ENCODE measurements around the gene NAA50. TPM values are rescaled to one million over a fixed set of nuclear protein-coding genes. Genes with fewer than 3 reads are reported as not detected.

NAA50 gene
- total and polyA plus RNA-seq, 10 of the 15 experiments (the other 5 are each of a cell fraction or from before 2014, with no cell fraction given) = 31.7 to 205 (median 110) TPM

GRCh38 chr3:113696658-113697499, 49.2 kb downstream of the NAA50 start (continued):
- TF ChIP-seq PBX3 (IDR thresholded peaks at IDR 0.05; ENCODE audit: insufficient replicate concordance, low read depth, low read length) (peak; percentile 97), CREM (IDR thresholded peaks at IDR 0.05; ENCODE audit: low read depth) (peak; percentile 87), BACH1 (IDR thresholded peaks at IDR 0.05; ENCODE audit: borderline replicate concordance) (peak; percentile 22; the same call in 1 of the 2 replicates), ATF7 (IDR thresholded peaks at IDR 0.05; ENCODE audit: low read depth) (peak; percentile 55; the same call in 1 of the 2 replicates), MEF2B (IDR thresholded peaks at IDR 0.05; ENCODE audit: partially characterized antibody, poor library complexity, severe bottlenecking) (peak; percentile 56), RCOR1 (conservative IDR thresholded peaks at IDR 0.05; ENCODE audit: low read depth, low read length) (no peak), FOS (IDR thresholded peaks at IDR 0.05; ENCODE audit: borderline replicate concordance, extremely low read depth, insufficient read length) (peak; percentile 76), CHD2 (IDR thresholded peaks at IDR 0.05; ENCODE audit: borderline replicate concordance, low read depth, low read length) (peak; percentile 97), DPF2 (IDR thresholded peaks at IDR 0.05) (peak; percentile 76), PKNOX1 (IDR thresholded peaks at IDR 0.05) (peak; percentile 99), KDM1A (IDR thresholded peaks at IDR 0.05; ENCODE audit: borderline replicate concordance) (no peak), USF1 (IDR thresholded peaks at IDR 0.05; ENCODE audit: borderline replicate concordance, extremely low read length, insufficient read depth, low read depth, low read length) (no peak), ZNF207 (IDR thresholded peaks at IDR 0.05; ENCODE audit: borderline replicate concordance) (peak; percentile 74; the same call in 1 of the 2 replicates), IRF3 (IDR thresholded peaks at IDR 0.05) (peak; percentile 85), MXI1 (IDR thresholded peaks at IDR 0.05; ENCODE audit: low read depth, low read length) (no peak), BHLHE40 (IDR thresholded peaks at IDR 0.05; ENCODE audit: borderline replicate concordance in 1 of 2, low read depth in 2 of 2, low read length in 1 of 2) (0 out of 4 replicates have a peak, but pooled peaks of 1 of the 2 experiments have one; percentile 9), ZBTB4 (CRISPR knock-in tag; IDR thresholded peaks at IDR 0.05) (no peak), ZNF384 (IDR thresholded peaks at IDR 0.05; ENCODE audit: borderline replicate concordance, low read depth, low read length) (no peak), NR2F1 (conservative IDR thresholded peaks at IDR 0.05) (0 out of 2 replicates have a peak, but pooled peaks have one; percentile 14), IKZF1 (conservative IDR thresholded peaks at IDR 0.05) (0 out of 2 replicates have a peak, but pooled peaks have one; percentile 42), TAF1 (IDR thresholded peaks at IDR 0.05; ENCODE audit: borderline replicate concordance, low read depth, low read length) (peak; percentile 22; the same call in 1 of the 2 replicates)

Data from GM12878 (cell line).